Neural cell (in vitro differentiated cells): ENCODE data around the gene PRTN3.

Source experiments
- CTCF ChIP-seq: fragments of 450-650 bp; IDR thresholded peaks from 2 replicates; pipeline ENCODE4 v1.5.1; 2014; ENCODE audit warnings: antibody characterized with exemption, mild to moderate bottlenecking, moderate library complexity; ENCODE audit not compliant: poor library complexity, severe bottlenecking
- EP300 ChIP-seq: fragments of 450-650 bp; conservative IDR thresholded peaks from 2 replicates; pipeline ENCODE4 v1.6.1; 2014; ENCODE audit warnings: antibody characterized with exemption, mild to moderate bottlenecking, moderate library complexity; ENCODE audit not compliant: poor library complexity, severe bottlenecking
- EZH2 ChIP-seq: fragments of 200-600, 300-800 bp; shearing (Covaris generic), sonication (generic); IDR thresholded peaks from 2 replicates; pipeline ENCODE4 v1.6.1; 2014; ENCODE audit warnings: antibody characterized with exemption, low read length, borderline replicate concordance, mild to moderate bottlenecking; ENCODE audit not compliant: insufficient read depth, poor library complexity, severe bottlenecking
- TAF1 ChIP-seq: IDR thresholded peaks from 2 replicates; pipeline ENCODE4 v1.6.1; 2012; ENCODE audit warnings: low read depth

GRCh38 chr19:831407-832369 lies 9.1 kb upstream of the PRTN3 start:
- no peak for TF ChIP-seq CTCF
- no peak for TF ChIP-seq TAF1
- TF ChIP-seq EP300, result no peak
- TF ChIP-seq EZH2, result no peak
